Endodermal cell (in vitro differentiated cells): Measurements from ENCODE around the gene PON3. TPM values are rescaled to one million over a fixed set of nuclear protein-coding genes. Genes with fewer than 3 reads are reported as not detected.

Experiments
- DNase-seq: peaks from one replicate; pipeline ENCODE4 v3.0.0-alpha.2; 2017
- H3K27ac ChIP-seq: 2 replicates; pipeline ENCODE4 v1.5.1; 2013; ENCODE audit warnings: mild to moderate bottlenecking, low read depth, low read length, moderate library complexity
- H3K27me3 ChIP-seq: 2 replicates; pipeline ENCODE4 v1.6.1; 2013; ENCODE audit warnings: mild to moderate bottlenecking, low read length, moderate library complexity; ENCODE audit not compliant: insufficient read depth, control insufficient read depth, poor library complexity, severe bottlenecking
- H3K36me3 ChIP-seq: 2 replicates; pipeline ENCODE4 v1.7.0; 2013; ENCODE audit warnings: mild to moderate bottlenecking, low read length, moderate library complexity; ENCODE audit not compliant: control insufficient read depth, insufficient read depth
- H3K4me1 ChIP-seq: one replicate; pipeline ENCODE4 v1.7.0; 2013; ENCODE audit warnings: low read length; ENCODE audit not compliant: control insufficient read depth, insufficient read depth
- H3K4me3 ChIP-seq: 2 replicates; pipeline ENCODE4 v1.5.1; 2013; ENCODE audit warnings: mild to moderate bottlenecking, low read length, moderate library complexity
- H3K9ac ChIP-seq: 2 replicates; pipeline ENCODE4 v1.6.1; 2013; ENCODE audit warnings: mild to moderate bottlenecking, low read length, moderate library complexity; ENCODE audit not compliant: poor library complexity, severe bottlenecking; ENCODE audit errors: extremely low read depth
- H3K9me3 ChIP-seq: 2 replicates; pipeline ENCODE4 v1.6.1; 2013; ENCODE audit warnings: mild to moderate bottlenecking, low read length, moderate library complexity; ENCODE audit not compliant: control insufficient read depth
- H3K27ac Mint-ChIP-seq: 2 replicates; pipeline ENCODE4 v1.8.0; 2020; ENCODE audit warnings: mixed read lengths
- H3K27me3 Mint-ChIP-seq: 2 replicates; pipeline ENCODE4 v1.8.0; 2021; ENCODE audit warnings: mild to moderate bottlenecking, mixed read lengths; ENCODE audit not compliant: insufficient read depth
- H3K36me3 Mint-ChIP-seq: 2 replicates; pipeline ENCODE4 v1.8.0; 2020; ENCODE audit warnings: low read depth, mixed read lengths
- H3K4me1 Mint-ChIP-seq: 2 replicates; pipeline ENCODE4 v1.8.0; 2020; ENCODE audit warnings: mixed read lengths
- H3K4me3 Mint-ChIP-seq: 2 replicates; pipeline ENCODE4 v1.8.0; 2020; ENCODE audit warnings: mild to moderate bottlenecking, moderate library complexity, mixed read lengths
- H3K9me3 Mint-ChIP-seq: 2 replicates; pipeline ENCODE4 v1.8.0; 2020; ENCODE audit warnings: mild to moderate bottlenecking, mixed read lengths
- CTCF ChIP-seq: fragments of 200-600 bp; sonication (generic); conservative IDR thresholded peaks from 2 replicates; pipeline ENCODE4 v1.5.0; 2021; ENCODE audit warnings: antibody characterized with exemption, mild to moderate bottlenecking
- WGBS, 2 experiments: methylation state at CpG; one replicate each; pipeline versions ENCODE4 v1.1.5 to v1.1.7; 2013; ENCODE audit warnings: missing lambda C conversion rate in 2 of 2, mixed read lengths in 1 of 2; ENCODE audit not compliant: insufficient coverage in 1 of 2, insufficient read length in 1 of 2; 5-methylcytosine and 5-hydroxymethylcytosine counted together
- total RNA-seq, 2 donors: library from RNA; stranded (reverse); fragmentation: NEBNext Ultra II Directional in 1 of 2; extraction: Animal tissue kit (Norgen Biotek cat#: 25700) in 1 of 2; gene quantifications; 2 replicates in 1 of 2; 3 replicates in 1 of 2; pipeline ENCODE4 v1.2.1, GENCODE V29; 2021

PON3 gene
- total RNA-seq, 2 donors from 2014 or later = 0.55 TPM; not detected in 1

DNA sequence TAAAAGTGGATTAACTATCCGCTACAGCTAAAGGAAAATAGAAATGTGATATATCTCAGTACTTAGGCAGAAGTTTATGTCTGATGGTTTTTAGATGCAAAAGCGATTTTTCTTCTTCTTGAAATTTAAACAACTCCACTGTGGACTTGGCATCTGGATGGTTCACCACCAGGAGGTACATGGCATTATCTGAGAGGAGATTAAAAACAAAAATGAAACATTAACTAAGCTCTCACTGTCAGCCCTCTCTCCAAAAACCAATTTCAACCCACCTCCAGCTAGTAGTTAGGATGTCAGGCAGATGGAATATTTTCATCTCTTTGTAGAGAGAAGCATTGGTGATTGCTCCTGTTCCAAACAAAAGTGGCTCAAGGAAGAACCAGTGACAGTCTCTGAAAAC lies 84.8 kb downstream of the PON3 start:
- 94% methylated on average over 2 of the region's 2 CpGs; no CpG with 5 or more reads in 1 of the 2 experiments for WGBS, 2 experiments
- Histone ChIP-seq H3K9ac (no peak overlapping the region), H3K4me1 (no peaks in the 10 kb centered on the region), H3K36me3 (no peaks in the 10 kb centered on the region), H3K27me3 (no peaks in the 10 kb centered on the region), H3K9me3 (no peaks in the 10 kb centered on the region), H3K4me3 (no peak overlapping the region), H3K27ac (no peak overlapping the region)
- Mint-ChIP-seq H3K9me3 (no peaks in the 10 kb centered on the region), H3K27me3 (no peaks in the 10 kb centered on the region), H3K36me3 (no peaks in the 10 kb centered on the region), H3K27ac (no peak overlapping the region), H3K4me3 (no peak overlapping the region), H3K4me1 (no peaks in the 10 kb centered on the region)
- no peak for TF ChIP-seq CTCF
- no peak for DNase-seq

DNA sequence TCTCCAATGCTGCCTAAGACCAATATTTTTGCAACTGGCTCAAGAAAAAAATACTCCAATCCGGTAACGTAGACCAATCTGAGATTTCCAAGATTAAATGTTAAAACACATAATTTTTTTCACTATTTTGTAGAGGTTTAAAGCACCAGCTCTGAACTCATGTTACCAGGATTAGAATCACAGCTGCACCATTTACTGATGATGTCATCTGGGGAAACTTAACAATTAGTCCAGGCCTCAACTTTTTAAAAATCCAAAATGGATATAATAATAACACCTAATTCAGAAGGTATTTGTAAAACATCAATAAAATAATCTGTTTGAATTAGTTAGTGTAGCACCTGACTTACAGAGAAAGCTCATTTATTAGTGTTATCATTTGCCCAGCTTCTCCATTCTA lies 86.2 kb downstream of the PON3 start:
- Mint-ChIP-seq H3K4me3 (no peak overlapping the region), H3K27me3 (no peaks in the 10 kb centered on the region), H3K36me3 (no peaks in the 10 kb centered on the region), H3K4me1 (peaks cover 8% of the 10 kb centered on the region), H3K27ac (no peak overlapping the region), H3K9me3 (no peaks in the 10 kb centered on the region)
- no peaks in the 10 kb centered on the region for H3K27me3 ChIP-seq
- no peaks in the 10 kb centered on the region for H3K36me3 ChIP-seq
- no peak for TF ChIP-seq CTCF
- no peak overlapping the region for H3K4me3 ChIP-seq
- H3K9ac ChIP-seq = no peak overlapping the region
- no peak for DNase-seq
- no peak overlapping the region for H3K27ac ChIP-seq
- H3K9me3 ChIP-seq = no peaks in the 10 kb centered on the region
- 85 to 91% methylated on average over 2 of the region's 2 CpGs for WGBS, 2 experiments
- H3K4me1 ChIP-seq = no peaks in the 10 kb centered on the region

Other genes starting within 250 kb of the PON3 start
- under 1 TPM in 1 of 2 donors, not detected in 1; 0.48 TPM for gene PON1, start 71.8 kb downstream of the PON3 start, total RNA-seq
- gene PON2, start 38.7 kb upstream of the PON3 start, total RNA-seq = 10 to 100 TPM; 66.3 to 66.8 TPM
- gene ASB4, start 89.6 kb upstream of the PON3 start, total RNA-seq = not detected
- gene PDK4, start 200.1 kb upstream of the PON3 start, total RNA-seq = under 1 TPM; 0.42 to 0.73 TPM